NCI-H748 (cell line): Measurements from ENCODE around the gene MORN4.
"Not testable (repeated sequence)": the region's sequence is repeated elsewhere in the genome, so short reads cannot be mapped to it uniquely, and the experiment has no call there.

Experiments
- DNase-seq: peaks from one replicate; lab custom pipeline; 2025; ENCODE audit not compliant: unreplicated experiment; lab: John Stamatoyannopoulos, UW

The MORN4 gene

GRCh38 chr10:97598407-97599271 lies 34.7 kb downstream of the MORN4 start:
- DNase-seq: no peak

GRCh38 chr10:97597778-97598177 lies 35.5 kb downstream of the MORN4 start:
- no peak for DNase-seq

GRCh38 chr10:97596101-97597082 lies 36.9 kb downstream of the MORN4 start:
- DNase-seq: no peak

DNA sequence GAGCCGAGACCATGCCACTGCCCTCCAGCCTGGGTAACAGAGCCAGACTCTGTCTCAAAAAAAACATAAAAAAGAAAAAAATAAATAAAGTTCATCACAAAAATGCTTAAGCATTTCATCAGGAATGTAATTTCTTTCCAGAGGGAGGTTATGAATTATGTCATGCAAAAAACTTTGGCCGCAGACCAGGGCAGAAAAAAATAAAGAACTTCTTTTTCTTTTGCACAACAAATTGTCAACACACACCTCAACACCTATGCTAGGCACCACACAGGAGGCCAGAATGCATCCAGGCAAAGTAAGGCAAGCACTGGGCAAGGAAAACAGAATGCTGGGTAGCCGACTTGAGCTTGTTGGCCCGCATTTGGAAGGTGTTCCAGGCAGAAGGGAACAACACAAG lies 39.9 kb downstream of the MORN4 start:
- no peak for DNase-seq

DNA sequence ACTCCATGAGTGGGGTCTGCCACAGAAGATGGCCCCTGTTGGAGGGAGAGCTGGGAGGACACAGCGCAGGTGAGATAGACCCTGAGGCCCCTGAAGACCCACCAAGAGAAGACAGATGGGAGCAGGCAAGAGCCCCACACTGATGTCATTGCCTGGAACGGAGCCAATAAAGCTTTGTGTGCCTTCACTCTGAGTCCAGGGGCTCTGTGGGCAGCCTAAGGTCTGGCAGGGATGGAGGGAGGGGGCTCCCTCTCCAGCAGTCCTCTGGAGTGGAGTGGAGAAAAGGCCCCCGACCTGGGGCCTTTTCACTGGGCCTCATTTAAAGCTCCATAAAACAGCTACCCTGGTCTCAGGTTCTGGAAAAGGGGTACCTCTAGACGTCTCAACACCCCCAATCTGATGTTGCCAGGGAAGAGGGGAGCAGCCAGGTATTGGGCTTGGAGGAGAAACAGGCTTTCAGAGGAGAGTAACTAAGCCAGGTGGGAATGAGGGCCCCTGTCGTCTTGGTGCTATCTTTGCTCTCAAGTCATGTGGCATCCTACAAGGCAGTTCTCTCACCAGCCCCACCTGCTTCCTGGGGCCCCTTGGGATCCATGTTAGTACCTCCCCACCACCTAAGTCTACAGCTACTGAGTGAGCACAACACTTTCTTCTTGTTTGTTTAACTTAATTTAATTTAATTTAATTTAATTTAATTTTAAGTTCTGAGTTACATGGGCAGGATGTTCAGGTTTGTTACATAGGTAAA lies 42.4 kb downstream of the MORN4 start:
- DNase-seq: no peak

DNA sequence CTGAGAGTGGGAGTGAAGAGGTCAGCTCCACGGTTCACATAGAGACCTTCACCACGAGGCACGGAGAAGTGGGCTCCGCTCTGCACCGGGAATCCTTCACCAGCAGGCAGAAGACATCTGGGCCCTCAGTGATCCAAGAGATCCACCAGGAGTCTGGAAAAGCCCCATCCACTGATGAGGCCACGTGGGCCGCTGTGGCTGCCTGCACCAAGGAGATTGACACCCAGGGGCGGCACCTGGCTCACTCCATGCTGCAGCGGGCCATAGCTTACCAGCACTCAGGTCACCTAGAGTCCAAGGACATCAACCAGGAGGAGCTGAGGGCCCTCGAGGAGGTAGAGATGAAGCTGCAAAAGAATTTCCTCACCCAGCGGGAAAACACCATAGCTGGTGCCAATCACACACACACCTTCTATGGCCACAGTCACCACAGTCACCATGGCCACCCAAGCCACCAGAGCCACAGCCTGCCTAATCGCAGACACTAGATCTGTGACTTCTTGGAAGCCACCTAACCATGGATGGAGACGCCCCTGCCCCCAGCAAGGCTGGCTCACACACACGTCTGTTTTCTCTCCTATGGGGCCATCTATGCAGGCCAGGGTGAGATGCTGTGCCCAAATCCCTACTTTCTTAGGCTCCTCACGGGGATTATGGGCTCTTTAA lies 43.1 kb downstream of the MORN4 start:
- no peak for DNase-seq

DNA sequence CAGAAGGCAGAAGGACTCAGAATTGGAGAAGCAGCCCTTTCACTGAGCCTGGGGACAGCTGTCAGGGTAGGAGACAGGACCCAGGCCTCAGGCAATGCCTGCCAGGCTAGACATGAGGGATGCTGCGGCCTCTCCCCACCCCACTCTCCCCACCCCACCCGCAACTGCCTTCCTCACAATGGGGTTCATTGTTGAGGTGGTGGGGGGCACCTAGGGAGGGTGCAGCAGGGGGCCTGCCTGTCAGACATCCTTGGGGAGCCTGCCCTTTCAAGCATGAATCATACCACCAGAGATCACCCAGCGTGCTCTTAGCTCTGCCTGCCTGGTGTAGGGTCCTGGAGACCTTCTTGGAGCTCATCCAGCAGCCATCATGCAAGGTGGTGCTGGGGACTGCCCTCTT lies 43.8 kb downstream of the MORN4 start, which contains the start of gene C10orf62:
Gene C10orf62, plus strand, starts transcription at position 243 of the 400 bp plus-strand sequence. CDS start 177 bp downstream, outside the sequence.
- DNase-seq: no peak

DNA sequence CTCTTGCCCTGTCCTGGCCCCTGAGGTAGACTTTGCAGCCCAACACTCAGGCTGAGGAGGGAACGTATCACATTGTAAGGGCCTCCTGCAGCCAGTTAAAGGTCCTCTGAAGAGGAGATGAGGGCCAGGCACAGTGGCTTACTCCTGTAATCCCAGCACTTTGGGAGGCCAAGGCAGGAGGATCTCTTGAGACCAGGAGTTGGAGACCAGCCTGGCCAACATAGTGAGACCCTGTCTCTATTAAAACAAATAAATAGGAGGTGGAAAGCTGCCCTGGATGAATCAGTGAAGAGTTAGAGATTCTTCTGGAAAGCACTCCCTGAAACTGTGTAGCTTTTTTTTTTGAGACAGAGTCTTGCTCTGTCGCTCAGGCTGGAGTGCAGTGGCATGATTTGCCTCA lies 46.1 kb downstream of the MORN4 start:
- no peak for DNase-seq

DNA sequence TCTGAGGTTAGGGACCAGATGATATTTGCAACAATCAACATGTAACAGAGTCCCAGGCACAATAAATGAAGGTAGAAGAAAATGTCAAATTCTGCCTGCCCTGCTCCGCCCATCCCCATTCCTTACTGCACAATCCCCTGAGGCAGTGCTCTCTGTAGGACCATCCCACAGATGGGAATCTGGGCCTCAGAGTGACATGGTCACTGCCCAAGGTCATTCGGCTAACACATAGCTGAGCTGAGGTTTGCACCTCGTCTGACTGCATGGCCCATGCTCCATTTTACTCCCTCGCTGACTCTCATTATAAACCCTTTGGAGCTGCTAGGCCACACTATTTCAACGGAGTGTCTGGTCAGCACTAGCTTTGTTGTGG lies 47.9 kb downstream of the MORN4 start:
- no peak for DNase-seq

- DNase-seq: no peak
Measured at GRCh38 chr10:97584798-97585438, 48.4 kb downstream of the MORN4 start.

- DNase-seq: no peak
Measured at GRCh38 chr10:97584060-97584797, 49.1 kb downstream of the MORN4 start, which contains the start of gene HOGA1. Gene HOGA1 (plus strand): TSS chr10:97584389. CDS start chr10:97584704, 315 bp downstream.

DNA sequence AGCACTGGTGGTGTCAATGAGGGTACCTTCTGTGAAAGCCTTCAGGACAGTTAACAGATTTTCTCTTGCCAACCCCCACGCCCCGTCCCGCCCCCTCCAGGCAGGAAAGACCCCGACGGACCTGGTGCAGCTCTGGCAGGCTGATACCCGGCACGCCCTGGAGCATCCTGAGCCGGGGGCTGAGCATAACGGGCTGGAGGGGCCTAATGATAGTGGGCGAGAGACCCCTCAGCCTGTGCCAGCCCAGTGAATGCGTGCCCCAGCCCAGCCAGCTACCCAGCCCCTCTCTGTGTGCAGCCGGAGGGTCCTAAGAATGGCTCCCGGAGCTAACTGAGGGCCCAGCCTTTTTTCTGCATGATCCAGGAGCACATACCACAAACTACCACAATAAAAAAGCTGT lies 49.8 kb downstream of the MORN4 start:
- DNase-seq: no peak

GRCh38 chr10:97582169-97582568 lies 51.1 kb downstream of the MORN4 start:
- DNase-seq: no peak

- no peak for DNase-seq
Measured at GRCh38 chr10:97580421-97581367, 52.6 kb downstream of the MORN4 start.

- no peak for DNase-seq
Measured at GRCh38 chr10:97578171-97578844, 55.0 kb downstream of the MORN4 start.

DNA sequence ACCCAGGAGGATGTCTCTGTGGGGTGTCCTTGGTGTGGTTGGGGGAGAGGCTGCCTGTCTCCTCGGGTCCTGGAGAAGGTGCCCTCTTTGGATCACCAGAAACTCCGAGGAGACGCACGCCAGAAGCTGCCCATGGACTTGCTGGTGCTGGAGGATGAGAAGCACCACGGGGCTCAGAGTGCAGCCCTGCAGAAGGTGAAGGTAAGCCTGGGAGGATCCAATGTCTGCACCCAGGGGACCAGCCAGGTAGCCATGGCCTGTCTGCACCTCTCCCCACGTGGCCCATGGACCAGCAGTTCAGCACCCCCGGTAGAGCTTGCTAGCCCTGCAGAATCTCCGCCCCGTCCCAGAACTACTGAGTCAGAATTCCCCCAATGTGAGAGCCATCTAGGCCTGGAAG lies 55.6 kb downstream of the MORN4 start:
- no peak for DNase-seq

DNA sequence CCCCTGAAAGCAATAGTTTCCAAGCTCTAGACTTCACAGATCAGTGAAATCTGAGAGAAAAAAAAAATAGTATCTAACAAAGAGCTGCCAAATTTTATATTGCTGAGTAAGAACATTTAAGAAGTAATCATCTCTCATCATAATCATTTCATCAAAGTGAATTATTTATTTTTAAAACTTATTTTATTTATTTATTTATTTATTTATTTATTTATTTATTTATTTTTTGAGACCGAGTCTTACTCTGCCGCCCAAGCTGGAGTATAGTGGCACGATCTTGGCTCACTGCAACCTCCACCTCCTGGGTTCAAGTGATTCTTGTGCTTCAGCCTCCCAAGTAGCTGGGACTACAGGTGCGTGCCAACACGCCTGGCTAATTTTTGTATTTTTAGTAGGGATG lies 56.8 kb downstream of the MORN4 start:
- DNase-seq: not testable (repeated sequence)
